Vagina (tissue), 2 donors: ENCODE data around the gene PIEZO2. TPM values are rescaled to one million over a fixed set of nuclear protein-coding genes. Genes with fewer than 3 reads are reported as not detected.

ENCODE experiments used
- DNase-seq, 2 donors: peaks; one replicate each; pipeline ENCODE4 v3.0.0-alpha.2; 2017; ENCODE audit errors: extremely low spot score in 2 of 2
- H3K27ac ChIP-seq: fragments of 200-600 bp; sonication (generic); one replicate; pipeline ENCODE4 v1.5.1; 2019
- H3K27me3 ChIP-seq: fragments of 200-600 bp; sonication (generic); one replicate; pipeline ENCODE4 v1.5.1; 2019
- H3K36me3 ChIP-seq, 2 donors: fragments of 200-600 bp; sonication (generic); one replicate each; pipeline ENCODE4 v1.5.1; 2017 to 2019
- H3K4me1 ChIP-seq: fragments of 200-600 bp; sonication (generic); one replicate; pipeline ENCODE4 v1.5.1; 2019
- H3K4me3 ChIP-seq, 2 donors: fragments of 200-600 bp; sonication (generic); 1 replicate in 1 of 2; 2 replicates in 1 of 2; pipeline ENCODE4 v1.5.1; 2016 to 2019
- H3K9me3 ChIP-seq: fragments of 200-600 bp; sonication (generic); one replicate; pipeline ENCODE4 v1.5.1; 2019
- POLR2A ChIP-seq, 2 donors: fragments of 450-650 bp; IDR thresholded peaks; one replicate each; pipeline ENCODE4 v1.6.1; 2017; ENCODE audit warnings: antibody characterized with exemption in 2 of 2, mild to moderate bottlenecking in 2 of 2, moderate library complexity in 2 of 2
- POLR2AphosphoS5 ChIP-seq, 2 donors: sonication (generic); formaldehyde crosslinking; IDR thresholded peaks; one replicate each; pipeline ENCODE4 v1.9.0; 2017; ENCODE audit warnings: antibody characterized with exemption in 2 of 2, mild to moderate bottlenecking in 2 of 2, low read depth in 1 of 2; ENCODE audit not compliant: insufficient read depth in 1 of 2
- intact Hi-C: fragments of 100-400 bp; cut with DNase I; formaldehyde crosslinking; loops from one replicate; pipeline ENCODE4 v1.15.1; 2023
- total RNA-seq: library from RNA; depleted of rRNA; stranded (reverse); fragments of >200 nt; gene quantifications from one replicate; pipeline ENCODE4 v1.2.3, GENCODE V29; 2016
- TF ChIP-seq, protein P1 (sequence below), 3 experiments: fragments of 450-650 bp in 2 of 3; fragments of 200-600 bp in 1 of 3; sonication (generic) in 1 of 3; IDR thresholded peaks; one replicate each; pipeline ENCODE4 v1.5.1; 2017 to 2019; ENCODE audit warnings: antibody characterized with exemption in 3 of 3, mild to moderate bottlenecking in 2 of 3, moderate library complexity in 2 of 3

PIEZO2 gene
- total RNA-seq, 1 donor from 2014 or later = 5.9 TPM

DNA sequence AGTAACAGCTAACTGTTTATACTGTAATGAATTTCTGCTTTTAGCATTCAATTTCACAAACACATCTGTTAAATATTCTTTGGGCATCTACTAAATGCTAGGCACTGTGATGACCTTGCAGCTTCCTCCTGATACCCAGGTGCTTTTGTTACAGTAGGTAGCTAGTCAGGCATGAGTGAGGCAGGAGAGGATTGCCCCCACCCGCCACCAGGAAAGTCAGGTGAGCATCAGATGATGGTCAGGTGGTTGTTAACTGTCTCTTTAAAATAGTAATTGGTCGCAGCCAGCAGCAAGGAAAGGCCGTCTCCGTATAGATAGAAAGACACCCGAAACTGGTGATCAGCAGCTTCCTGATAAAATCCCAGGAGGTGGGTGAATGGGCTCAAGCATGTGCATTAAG is 255.6 kb downstream of the PIEZO2 start:
- Histone ChIP-seq H3K9me3 (no peaks in the 10 kb centered on the region), H3K27me3 (no peaks in the 10 kb centered on the region), H3K36me3 (no peaks in the 10 kb centered on the region), H3K27ac (no peak overlapping the region), H3K4me3 (no peak overlapping the region), H3K4me1 (no peaks in the 10 kb centered on the region)
- TF ChIP-seq, protein P1, sequence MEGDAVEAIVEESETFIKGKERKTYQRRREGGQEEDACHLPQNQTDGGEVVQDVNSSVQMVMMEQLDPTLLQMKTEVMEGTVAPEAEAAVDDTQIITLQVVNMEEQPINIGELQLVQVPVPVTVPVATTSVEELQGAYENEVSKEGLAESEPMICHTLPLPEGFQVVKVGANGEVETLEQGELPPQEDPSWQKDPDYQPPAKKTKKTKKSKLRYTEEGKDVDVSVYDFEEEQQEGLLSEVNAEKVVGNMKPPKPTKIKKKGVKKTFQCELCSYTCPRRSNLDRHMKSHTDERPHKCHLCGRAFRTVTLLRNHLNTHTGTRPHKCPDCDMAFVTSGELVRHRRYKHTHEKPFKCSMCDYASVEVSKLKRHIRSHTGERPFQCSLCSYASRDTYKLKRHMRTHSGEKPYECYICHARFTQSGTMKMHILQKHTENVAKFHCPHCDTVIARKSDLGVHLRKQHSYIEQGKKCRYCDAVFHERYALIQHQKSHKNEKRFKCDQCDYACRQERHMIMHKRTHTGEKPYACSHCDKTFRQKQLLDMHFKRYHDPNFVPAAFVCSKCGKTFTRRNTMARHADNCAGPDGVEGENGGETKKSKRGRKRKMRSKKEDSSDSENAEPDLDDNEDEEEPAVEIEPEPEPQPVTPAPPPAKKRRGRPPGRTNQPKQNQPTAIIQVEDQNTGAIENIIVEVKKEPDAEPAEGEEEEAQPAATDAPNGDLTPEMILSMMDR (IDR thresholded peaks at IDR 0.05) = no peak
- no peak for TF ChIP-seq POLR2A (IDR thresholded peaks at IDR 0.05)
- no peak for TF ChIP-seq POLR2AphosphoS5 (IDR thresholded peaks at IDR 0.05; ENCODE audit: insufficient read depth in 1 of 2, low read depth in 1 of 2)
- intact Hi-C loops = no loop called here
- DNase-seq = no peak

GRCh38 chr18:10893196-10893595 is 256.2 kb downstream of the PIEZO2 start:
- Histone ChIP-seq H3K9me3 (no peaks in the 10 kb centered on the region), H3K4me1 (no peaks in the 10 kb centered on the region), H3K27ac (no peak overlapping the region), H3K4me3 (no peak overlapping the region), H3K36me3 (no peaks in the 10 kb centered on the region), H3K27me3 (no peaks in the 10 kb centered on the region)
- TF ChIP-seq, protein P1 (IDR thresholded peaks at IDR 0.05) = no peak
- TF ChIP-seq POLR2AphosphoS5 (IDR thresholded peaks at IDR 0.05; ENCODE audit: insufficient read depth in 1 of 2, low read depth in 1 of 2) (no peak), POLR2A (IDR thresholded peaks at IDR 0.05) (no peak)
- intact Hi-C loops = no loop called here
- no peak for DNase-seq

GRCh38 chr18:10892786-10893185 is 256.6 kb downstream of the PIEZO2 start:
- intact Hi-C loops = no loop called here
- Histone ChIP-seq H3K4me1 (no peaks in the 10 kb centered on the region), H3K9me3 (no peaks in the 10 kb centered on the region), H3K4me3 (no peak overlapping the region), H3K36me3 (no peaks in the 10 kb centered on the region), H3K27ac (no peak overlapping the region), H3K27me3 (no peaks in the 10 kb centered on the region)
- DNase-seq = no peak
- TF ChIP-seq POLR2AphosphoS5 (IDR thresholded peaks at IDR 0.05; ENCODE audit: insufficient read depth in 1 of 2, low read depth in 1 of 2) (no peak), POLR2A (IDR thresholded peaks at IDR 0.05) (no peak)
- TF ChIP-seq, protein P1 (IDR thresholded peaks at IDR 0.05) = no peak

- DNase-seq = no peak
- Histone ChIP-seq H3K27me3 (no peaks in the 10 kb centered on the region), H3K4me1 (no peaks in the 10 kb centered on the region), H3K36me3 (no peaks in the 10 kb centered on the region), H3K27ac (no peak overlapping the region), H3K4me3 (no peak overlapping the region), H3K9me3 (no peaks in the 10 kb centered on the region)
- TF ChIP-seq POLR2AphosphoS5 (IDR thresholded peaks at IDR 0.05; ENCODE audit: insufficient read depth in 1 of 2, low read depth in 1 of 2) = no peak
- no peak for TF ChIP-seq POLR2A (IDR thresholded peaks at IDR 0.05)
- TF ChIP-seq, protein P1 (IDR thresholded peaks at IDR 0.05) = no peak
- intact Hi-C loops = no loop called here
Measured at GRCh38 chr18:10890022-10890421, 259.3 kb downstream of the PIEZO2 start.

DNA sequence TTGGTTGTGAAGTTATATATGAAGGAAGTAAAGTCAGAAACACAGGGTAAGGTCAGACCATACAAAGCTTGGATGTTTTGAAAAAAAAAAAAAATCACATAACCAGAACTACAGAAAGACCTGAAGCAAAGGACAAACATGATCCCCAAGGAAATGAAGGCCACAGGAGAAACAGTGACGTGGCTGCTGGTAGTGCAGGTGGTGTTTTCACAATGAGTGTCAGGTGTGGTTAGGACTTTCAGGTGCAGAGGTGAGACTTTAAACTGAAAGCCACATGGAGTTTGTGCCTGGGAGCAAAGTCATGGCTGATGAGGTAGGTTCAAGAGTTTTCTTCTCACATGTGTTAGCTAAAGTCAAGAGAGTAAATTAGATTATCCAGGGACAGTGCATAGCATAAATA is 270.7 kb downstream of the PIEZO2 start:
- intact Hi-C loops = no loop called here
- Histone ChIP-seq H3K36me3 (no peaks in the 10 kb centered on the region), H3K27me3 (no peaks in the 10 kb centered on the region), H3K9me3 (no peaks in the 10 kb centered on the region), H3K27ac (no peak overlapping the region), H3K4me1 (no peaks in the 10 kb centered on the region), H3K4me3 (no peak overlapping the region)
- no peak for DNase-seq
- TF ChIP-seq POLR2A (IDR thresholded peaks at IDR 0.05) (no peak), POLR2AphosphoS5 (IDR thresholded peaks at IDR 0.05; ENCODE audit: insufficient read depth in 1 of 2, low read depth in 1 of 2) (no peak)
- TF ChIP-seq, protein P1 (IDR thresholded peaks at IDR 0.05) = no peak
